Activated naive CD4-positive, alpha-beta T cell treated with anti-CD3 and anti-CD28 coated beads, Interleukin-2, amount 10 ng/mL, durations not matched to agents 7 days and 5 days (primary cell): ENCODE measurements around the gene FNDC3B.

Experiments
- CTCF ChIA-PET: fragments of 350-600 bp; sonication (Branson Sonifier 250); formaldehyde crosslinking; loops from one replicate; lab custom pipeline; 2021; ENCODE audit warnings: antibody characterized with exemption; lab: Charles Lee
- DNase-seq: peaks from one replicate; pipeline ENCODE4 v3.0.0-alpha.2; 2020
- H3K27ac Mint-ChIP-seq: one replicate; pipeline ENCODE4 v1.8.0; 2021; ENCODE audit warnings: mild to moderate bottlenecking, moderate library complexity, mixed read lengths
- H3K27me3 Mint-ChIP-seq: one replicate; pipeline ENCODE4 v1.8.0; 2021; ENCODE audit warnings: mild to moderate bottlenecking, mixed read lengths
- H3K36me3 Mint-ChIP-seq: one replicate; pipeline ENCODE4 v1.8.0; 2021; ENCODE audit warnings: mixed read lengths
- H3K4me1 Mint-ChIP-seq: one replicate; pipeline ENCODE4 v1.8.0; 2021; ENCODE audit warnings: mixed read lengths
- H3K4me3 Mint-ChIP-seq: one replicate; pipeline ENCODE4 v1.8.0; 2021; ENCODE audit warnings: mild to moderate bottlenecking, moderate library complexity, mixed read lengths
- H3K9me3 Mint-ChIP-seq: one replicate; pipeline ENCODE4 v1.8.0; 2021; ENCODE audit warnings: mixed read lengths

The FNDC3B gene

GRCh38 chr3:172309741-172310427 lies 270.5 kb downstream of the FNDC3B start:
- no peak for DNase-seq
- Mint-ChIP-seq H3K27ac (no peak overlapping the region), H3K9me3 (no peaks in the 10 kb centered on the region), H3K27me3 (no peaks in the 10 kb centered on the region), H3K4me3 (no peak overlapping the region), H3K4me1 (no peaks in the 10 kb centered on the region), H3K36me3 (peaks cover 4% of the 10 kb centered on the region)
- CTCF ChIA-PET, result no interaction called here

GRCh38 chr3:172310428-172310760 lies 271.0 kb downstream of the FNDC3B start:
- H3K27ac Mint-ChIP-seq, result no peak overlapping the region

GRCh38 chr3:172311217-172311616 lies 271.8 kb downstream of the FNDC3B start:
- Mint-ChIP-seq H3K9me3 (no peaks in the 10 kb centered on the region), H3K36me3 (peaks cover 4% of the 10 kb centered on the region), H3K27me3 (no peaks in the 10 kb centered on the region), H3K4me1 (no peaks in the 10 kb centered on the region), H3K4me3 (no peak overlapping the region), H3K27ac (no peak overlapping the region)
- CTCF ChIA-PET, result no interaction called here
- DNase-seq, result no peak

More at GRCh38 chr3:172310428-172310760, 271.0 kb downstream of the FNDC3B start:
- Mint-ChIP-seq H3K4me1 (no peaks in the 10 kb centered on the region), H3K4me3 (no peak overlapping the region), H3K27me3 (no peaks in the 10 kb centered on the region), H3K36me3 (peaks cover 4% of the 10 kb centered on the region), H3K9me3 (no peaks in the 10 kb centered on the region)
- CTCF ChIA-PET, result no interaction called here
- no peak for DNase-seq

GRCh38 chr3:172312001-172312400 lies 272.6 kb downstream of the FNDC3B start:
- no peaks in the 10 kb centered on the region for H3K9me3 Mint-ChIP-seq
- no peak overlapping the region for H3K27ac Mint-ChIP-seq
- DNase-seq, result no peak
- H3K4me3 Mint-ChIP-seq, result no peak overlapping the region
- no peaks in the 10 kb centered on the region for H3K4me1 Mint-ChIP-seq
- peaks cover 4% of the 10 kb centered on the region for H3K36me3 Mint-ChIP-seq
- CTCF ChIA-PET, result no interaction called here
- no peaks in the 10 kb centered on the region for H3K27me3 Mint-ChIP-seq

GRCh38 chr3:172312711-172313110 lies 273.3 kb downstream of the FNDC3B start:
- H3K36me3 Mint-ChIP-seq, result peaks cover 2% of the 10 kb centered on the region
- no peaks in the 10 kb centered on the region for H3K27me3 Mint-ChIP-seq
- H3K4me3 Mint-ChIP-seq, result no peak overlapping the region
- CTCF ChIA-PET, result interaction anchor here (1.2 to 1.8 kb wide), 3 partner anchors 12 to 277 kb away, joined by 3 to 5 read pairs (median 4); no protein-coding TSS in a partner anchor
- no peaks in the 10 kb centered on the region for H3K4me1 Mint-ChIP-seq
- no peaks in the 10 kb centered on the region for H3K9me3 Mint-ChIP-seq
- no peak overlapping the region for H3K27ac Mint-ChIP-seq
- no peak for DNase-seq

- CTCF ChIA-PET, result interaction anchor here (0.8 to 1.8 kb wide), 5 partner anchors 13 to 278 kb away, joined by 3 to 5 read pairs (median 3); no protein-coding TSS in a partner anchor
- Mint-ChIP-seq H3K9me3 (no peaks in the 10 kb centered on the region), H3K36me3 (peaks cover 2% of the 10 kb centered on the region), H3K4me3 (no peak overlapping the region), H3K27ac (no peak overlapping the region), H3K4me1 (no peaks in the 10 kb centered on the region), H3K27me3 (no peaks in the 10 kb centered on the region)
- no peak for DNase-seq
Measured at GRCh38 chr3:172313671-172314070, 274.3 kb downstream of the FNDC3B start.

GRCh38 chr3:172314591-172315160 lies 275.3 kb downstream of the FNDC3B start:
- CTCF ChIA-PET, result interaction anchor here (1.4 kb wide), 1 partner anchor 18 kb away, joined by 7 read pairs; no protein-coding TSS in a partner anchor
- Mint-ChIP-seq H3K9me3 (no peaks in the 10 kb centered on the region), H3K4me3 (no peak overlapping the region), H3K27ac (no peak overlapping the region), H3K27me3 (no peaks in the 10 kb centered on the region), H3K4me1 (no peaks in the 10 kb centered on the region), H3K36me3 (peaks cover 2% of the 10 kb centered on the region)
- no peak for DNase-seq

- Mint-ChIP-seq H3K36me3 (peaks cover 2% of the 10 kb centered on the region), H3K9me3 (no peaks in the 10 kb centered on the region), H3K4me3 (no peak overlapping the region), H3K27me3 (no peaks in the 10 kb centered on the region), H3K27ac (no peak overlapping the region), H3K4me1 (no peaks in the 10 kb centered on the region)
- DNase-seq, result no peak
- CTCF ChIA-PET, result interaction anchor here (1.4 kb wide), 1 partner anchor 17 kb away, joined by 7 read pairs; no protein-coding TSS in a partner anchor
Measured at GRCh38 chr3:172315401-172316091, 276.2 kb downstream of the FNDC3B start.

GRCh38 chr3:172316758-172317157 lies 277.4 kb downstream of the FNDC3B start:
- no peaks in the 10 kb centered on the region for H3K9me3 Mint-ChIP-seq
- no peak for DNase-seq
- CTCF ChIA-PET, result no interaction called here
- no peak overlapping the region for H3K27ac Mint-ChIP-seq
- no peak overlapping the region for H3K4me3 Mint-ChIP-seq
- H3K36me3 Mint-ChIP-seq, result peaks cover 2% of the 10 kb centered on the region
- H3K4me1 Mint-ChIP-seq, result no peaks in the 10 kb centered on the region
- no peaks in the 10 kb centered on the region for H3K27me3 Mint-ChIP-seq

GRCh38 chr3:172317481-172317880 lies 278.1 kb downstream of the FNDC3B start:
- CTCF ChIA-PET, result interaction anchor here (1.0 to 2.2 kb wide), 5 partner anchors 12 to 369 kb away, joined by 3 to 16 read pairs (median 5); no protein-coding TSS in a partner anchor

GRCh38 chr3:172317984-172318383 lies 278.6 kb downstream of the FNDC3B start:
- Mint-ChIP-seq H3K9me3 (no peaks in the 10 kb centered on the region), H3K27me3 (no peaks in the 10 kb centered on the region), H3K4me3 (no peak overlapping the region), H3K27ac (no peak overlapping the region), H3K36me3 (no peaks in the 10 kb centered on the region), H3K4me1 (no peaks in the 10 kb centered on the region)
- DNase-seq, result no peak
- CTCF ChIA-PET, result interaction anchor here (1.0 to 2.2 kb wide), 5 partner anchors 12 to 369 kb away, joined by 3 to 16 read pairs (median 5); no protein-coding TSS in a partner anchor

More at GRCh38 chr3:172317481-172317880, 278.1 kb downstream of the FNDC3B start:
- Mint-ChIP-seq H3K27me3 (no peaks in the 10 kb centered on the region), H3K36me3 (peaks cover under 1% of the 10 kb centered on the region), H3K27ac (no peak overlapping the region), H3K4me3 (no peak overlapping the region), H3K4me1 (no peaks in the 10 kb centered on the region), H3K9me3 (no peaks in the 10 kb centered on the region)
- DNase-seq, result no peak

- H3K27me3 Mint-ChIP-seq, result no peaks in the 10 kb centered on the region
- H3K4me3 Mint-ChIP-seq, result no peak overlapping the region
- H3K4me1 Mint-ChIP-seq, result no peaks in the 10 kb centered on the region
- H3K36me3 Mint-ChIP-seq, result no peaks in the 10 kb centered on the region
- H3K9me3 Mint-ChIP-seq, result no peaks in the 10 kb centered on the region
- no peak for DNase-seq
- no peak overlapping the region for H3K27ac Mint-ChIP-seq
- CTCF ChIA-PET, result interaction anchor here (0.5 to 2.2 kb wide), 3 partner anchors 10 to 113 kb away, joined by 3 to 16 read pairs (median 7); no protein-coding TSS in a partner anchor
Measured at GRCh38 chr3:172319595-172319994, 280.2 kb downstream of the FNDC3B start.

- Mint-ChIP-seq H3K27me3 (no peaks in the 10 kb centered on the region), H3K4me3 (no peak overlapping the region), H3K27ac (no peak overlapping the region), H3K9me3 (no peaks in the 10 kb centered on the region), H3K36me3 (no peaks in the 10 kb centered on the region), H3K4me1 (no peaks in the 10 kb centered on the region)
- DNase-seq, result no peak
- CTCF ChIA-PET, result interaction anchor here (1.0 to 1.6 kb wide), 4 partner anchors 10 to 348 kb away, joined by 3 to 12 read pairs (median 3); no protein-coding TSS in a partner anchor
Measured at GRCh38 chr3:172320468-172320867, 281.1 kb downstream of the FNDC3B start.

GRCh38 chr3:172321035-172321434 lies 281.7 kb downstream of the FNDC3B start:
- no peak for DNase-seq
- Mint-ChIP-seq H3K9me3 (no peaks in the 10 kb centered on the region), H3K4me1 (no peaks in the 10 kb centered on the region), H3K36me3 (peaks cover under 1% of the 10 kb centered on the region), H3K4me3 (no peak overlapping the region), H3K27ac (no peak overlapping the region), H3K27me3 (no peaks in the 10 kb centered on the region)
- CTCF ChIA-PET, result interaction anchor here (0.5 to 1.6 kb wide), 6 partner anchors 9 to 347 kb away, joined by 3 to 12 read pairs (median 3); no protein-coding TSS in a partner anchor
